ENCODE results near the gene CDH8.
"Not testable (repeated sequence)": the region's sequence is repeated elsewhere in the genome, so short reads cannot be mapped to it uniquely, and the experiment has no call there.

CDH8 gene

GRCh38 chr16:61713787-61714186 lies 322.5 kb downstream of the CDH8 start:
- no peak overlapping the region for H3K27ac ChIP-seq
- in situ Hi-C loops (cut with HindIII; ENCODE audit: low pct_ligation_motif_present, low sequenced_read_pairs), result no loop called here
- no peaks in the 10 kb centered on the region for H3K36me3 ChIP-seq (replicated peaks)
- TF ChIP-seq CTCF (IDR thresholded peaks at IDR 0.05; ENCODE audit: low read depth, low read length, missing control alignments), result no peak
- H3K4me3 ChIP-seq (ENCODE audit: low read depth, low read length), result no peak overlapping the region
- no peaks in the 10 kb centered on the region for H3K27me3 ChIP-seq (replicated peaks)
- no peak for DNase-seq

DNA sequence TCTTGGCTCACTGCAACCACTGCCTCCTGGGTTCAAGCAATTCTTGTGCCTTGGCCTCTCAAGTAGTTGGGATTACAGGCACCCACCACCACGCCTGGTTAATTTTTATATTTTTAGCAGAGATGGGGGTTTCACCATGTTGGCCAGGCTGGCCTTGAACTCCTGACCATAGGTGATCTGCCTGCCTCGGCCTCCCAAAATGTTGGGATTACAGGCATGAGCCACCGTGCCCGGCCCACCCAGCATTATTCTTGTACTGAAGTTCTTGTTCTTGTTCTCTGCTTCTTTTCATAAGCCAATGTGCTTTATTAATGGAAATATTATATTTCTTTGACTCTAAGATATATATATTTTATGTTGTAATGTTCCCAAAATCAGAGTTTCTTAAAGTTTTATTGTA lies 336.6 kb downstream of the CDH8 start:
- DNase-seq; H3K4me3 ChIP-seq (ENCODE audit: low read depth, low read length); in situ Hi-C loops (cut with HindIII; ENCODE audit: low pct_ligation_motif_present, low sequenced_read_pairs); H3K27ac ChIP-seq; H3K27me3 ChIP-seq (replicated peaks); H3K36me3 ChIP-seq (replicated peaks): not testable (repeated sequence)

- in situ Hi-C loops (cut with HindIII; ENCODE audit: low pct_ligation_motif_present, low sequenced_read_pairs), result no loop called here
- no peaks in the 10 kb centered on the region for H3K27me3 ChIP-seq (replicated peaks)
- H3K27ac ChIP-seq, result no peak overlapping the region
- DNase-seq, result no peak
- H3K36me3 ChIP-seq (replicated peaks), result no peaks in the 10 kb centered on the region
- no peak overlapping the region for H3K4me3 ChIP-seq (ENCODE audit: low read depth, low read length)
- TF ChIP-seq CTCF (IDR thresholded peaks at IDR 0.05; ENCODE audit: low read depth, low read length, missing control alignments), result no peak
Observed at GRCh38 chr16:61684541-61684940, 351.7 kb downstream of the CDH8 start.

DNA sequence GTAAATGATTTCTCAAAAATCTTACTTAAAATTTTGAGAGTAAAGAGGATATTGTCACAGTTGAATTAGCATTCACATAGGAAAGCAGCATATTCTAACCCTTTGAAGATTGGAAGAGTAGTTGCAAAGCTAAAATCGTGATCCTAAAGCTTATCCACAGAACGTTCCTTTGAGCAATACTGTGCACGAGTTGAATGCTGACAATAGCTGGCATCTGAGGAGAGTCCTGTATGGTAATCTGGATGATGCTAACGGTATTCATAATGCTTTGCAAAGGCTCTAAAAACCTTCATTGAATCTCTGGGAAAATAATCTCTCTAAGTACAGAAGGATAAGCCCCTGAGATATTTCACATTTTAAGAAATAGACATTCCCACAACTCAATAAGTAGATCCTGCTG lies 354.6 kb downstream of the CDH8 start:
- no peak for DNase-seq
- H3K36me3 ChIP-seq (replicated peaks), result no peaks in the 10 kb centered on the region
- no peak overlapping the region for H3K4me3 ChIP-seq (ENCODE audit: low read depth, low read length)
- no peak for TF ChIP-seq CTCF (IDR thresholded peaks at IDR 0.05; ENCODE audit: low read depth, low read length, missing control alignments)
- H3K27me3 ChIP-seq (replicated peaks), result no peaks in the 10 kb centered on the region
- H3K27ac ChIP-seq, result no peak overlapping the region
- in situ Hi-C loops (cut with HindIII; ENCODE audit: low pct_ligation_motif_present, low sequenced_read_pairs), result no loop called here

GRCh38 chr16:61681124-61681523 lies 355.1 kb downstream of the CDH8 start:
- no peak overlapping the region for H3K4me3 ChIP-seq (ENCODE audit: low read depth, low read length)
- H3K27ac ChIP-seq, result no peak overlapping the region
- no peaks in the 10 kb centered on the region for H3K36me3 ChIP-seq (replicated peaks)
- in situ Hi-C loops (cut with HindIII; ENCODE audit: low pct_ligation_motif_present, low sequenced_read_pairs), result no loop called here
- TF ChIP-seq CTCF (IDR thresholded peaks at IDR 0.05; ENCODE audit: low read depth, low read length, missing control alignments), result no peak
- DNase-seq, result no peak
- no peaks in the 10 kb centered on the region for H3K27me3 ChIP-seq (replicated peaks)

DNA sequence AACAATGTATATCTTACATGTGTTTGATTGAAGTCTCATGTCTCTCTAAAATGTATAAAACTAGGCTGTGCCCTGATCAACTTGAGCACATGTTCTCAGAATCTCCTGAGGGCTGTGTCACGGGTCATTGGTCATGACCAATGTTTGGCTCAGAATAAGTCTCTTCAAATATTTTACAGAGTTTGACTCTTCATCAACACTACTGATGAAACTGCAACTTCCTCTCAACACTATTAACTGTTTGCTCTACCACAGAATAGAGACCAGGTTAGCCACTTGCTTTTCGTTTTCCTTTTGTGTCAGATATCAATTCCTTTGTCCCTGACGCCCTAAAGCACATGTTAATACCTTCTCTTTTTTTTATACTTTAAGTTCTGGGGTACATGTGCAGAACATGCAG lies 358.1 kb downstream of the CDH8 start:
- Histone ChIP-seq H3K27me3 (replicated peaks) (no peaks in the 10 kb centered on the region), H3K36me3 (replicated peaks) (no peaks in the 10 kb centered on the region), H3K27ac (no peak overlapping the region), H3K4me3 (ENCODE audit: low read depth, low read length) (no peak overlapping the region)
- in situ Hi-C loops (cut with HindIII; ENCODE audit: low pct_ligation_motif_present, low sequenced_read_pairs), result no loop called here
- DNase-seq, result no peak
- TF ChIP-seq CTCF (IDR thresholded peaks at IDR 0.05; ENCODE audit: low read depth, low read length, missing control alignments), result no peak

Data from brain microvascular endothelial cell (primary cell).